Cerebellar nuclear complex (tissue), 1 donor: ENCODE data around the gene NPC1L1.
"Not testable (repeated sequence)": the region's sequence is repeated elsewhere in the genome, so short reads cannot be mapped to it uniquely, and the experiment has no call there.

Experiments used
- DNase-seq, 2 experiments: peaks; one replicate each; lab custom pipeline; 2025; lab: John Stamatoyannopoulos, UW

NPC1L1 gene

DNA sequence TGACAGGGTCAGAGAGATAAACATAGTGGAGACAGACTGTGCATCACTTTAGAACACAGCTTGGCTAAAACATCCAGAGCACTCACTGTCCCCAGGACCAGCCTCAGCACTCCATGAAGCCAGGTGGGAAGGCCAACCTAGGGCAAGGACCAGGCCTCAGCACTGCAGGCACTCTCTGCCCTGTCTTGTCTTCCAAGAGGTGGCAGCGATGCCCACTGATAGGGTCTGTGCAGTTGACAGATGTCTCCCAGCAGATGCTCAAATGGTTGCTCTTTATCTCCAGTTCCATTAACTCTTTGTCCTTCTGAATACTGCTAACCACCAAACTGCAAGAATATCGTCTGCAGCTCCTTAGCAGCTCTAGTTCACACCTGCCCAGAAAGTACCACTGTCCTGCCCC lies 23.5 kb upstream of the NPC1L1 start:
- DNase-seq = no peak

GRCh38 chr7:44563171-44563679 lies 22.1 kb upstream of the NPC1L1 start:
- DNase-seq = no peak

DNA sequence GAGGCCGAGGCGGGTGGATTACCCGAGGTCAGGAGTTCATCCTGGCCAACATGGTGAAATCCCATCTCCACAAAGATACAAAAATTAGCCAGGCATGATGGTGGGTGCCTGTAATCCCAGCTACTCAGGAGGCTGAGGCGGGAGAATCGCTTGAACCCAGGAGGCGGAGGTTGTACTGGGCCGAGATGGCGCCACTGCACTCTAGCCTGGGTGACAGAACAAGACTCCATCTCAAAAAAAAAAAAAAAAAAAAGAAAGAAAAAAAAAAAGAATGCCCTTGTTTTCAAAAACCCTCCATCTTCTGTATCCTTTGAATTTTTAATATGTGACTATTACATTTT lies 21.5 kb upstream of the NPC1L1 start:
- DNase-seq = not testable (repeated sequence)

- no peak for DNase-seq
Measured at GRCh38 chr7:44561962-44562621, 21.0 kb upstream of the NPC1L1 start.

DNA sequence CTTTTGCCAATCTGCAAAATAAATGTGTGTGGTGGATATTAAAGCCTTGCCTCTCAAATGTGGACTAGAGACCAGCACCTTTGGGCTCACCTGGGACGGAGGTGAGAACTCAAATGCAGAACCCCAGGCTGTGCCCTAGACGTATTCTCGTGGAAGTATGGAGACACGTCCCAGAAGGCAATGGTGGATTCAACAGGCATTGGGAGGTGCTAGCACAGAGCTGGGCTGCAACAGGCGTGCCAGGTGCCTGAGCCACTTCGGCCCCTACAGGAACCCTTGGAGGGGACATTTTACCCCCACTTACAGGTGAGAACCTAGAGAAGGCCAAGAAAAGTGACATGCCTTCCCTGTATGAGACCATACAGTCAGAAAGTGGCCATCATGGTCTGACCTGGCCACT lies 20.4 kb upstream of the NPC1L1 start:
- no peak for DNase-seq

- DNase-seq = no peak
Measured at GRCh38 chr7:44559485-44559884, 18.4 kb upstream of the NPC1L1 start.

DNA sequence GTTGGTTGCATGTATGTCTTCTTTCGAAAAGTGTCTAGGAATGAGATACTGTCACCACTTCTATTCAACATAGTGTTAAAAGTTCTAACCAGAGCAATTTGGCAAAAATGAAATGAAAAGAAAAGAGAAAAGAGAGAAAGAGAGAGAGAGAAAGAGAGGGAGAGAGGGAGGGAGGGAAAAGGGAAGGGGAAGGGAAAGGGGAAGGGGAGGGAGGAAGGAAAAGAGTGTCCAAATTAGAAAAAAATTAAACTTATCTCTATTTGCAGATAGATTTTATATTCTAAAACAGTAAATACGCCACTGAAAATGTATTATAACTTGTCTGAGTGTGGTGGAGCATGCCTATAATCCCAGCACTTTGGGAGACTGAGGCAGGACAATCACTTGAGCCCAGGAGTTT lies 16.4 kb upstream of the NPC1L1 start:
- no peak for DNase-seq

GRCh38 chr7:44555350-44555749 lies 14.2 kb upstream of the NPC1L1 start:
- DNase-seq = no peak

DNA sequence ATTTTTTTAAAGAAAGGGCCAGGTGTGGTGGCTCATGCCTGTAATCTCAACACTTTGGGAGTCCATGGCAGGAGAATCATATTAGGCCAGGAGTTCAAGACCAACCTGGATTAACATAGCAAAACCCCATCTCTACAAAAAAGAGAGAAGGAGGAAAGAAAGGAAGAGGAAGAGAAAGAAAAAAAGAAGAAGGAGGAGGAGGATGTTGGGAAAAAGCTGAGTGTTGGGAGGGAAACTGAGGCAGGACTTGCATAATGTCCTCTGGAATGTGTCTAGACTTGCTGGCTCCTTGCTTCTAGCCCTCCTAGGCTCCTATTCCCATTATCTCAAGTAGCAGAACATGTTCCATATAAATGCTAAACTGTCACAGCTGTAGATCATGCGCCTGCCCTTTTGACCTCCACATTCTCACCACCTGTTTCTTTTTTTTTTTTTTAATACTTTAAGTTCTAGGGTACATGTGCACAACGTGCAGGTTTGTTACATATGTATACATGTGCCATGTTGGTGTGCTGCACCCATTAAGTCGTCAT lies 11.4 kb upstream of the NPC1L1 start:
- DNase-seq = not testable (repeated sequence)

DNA sequence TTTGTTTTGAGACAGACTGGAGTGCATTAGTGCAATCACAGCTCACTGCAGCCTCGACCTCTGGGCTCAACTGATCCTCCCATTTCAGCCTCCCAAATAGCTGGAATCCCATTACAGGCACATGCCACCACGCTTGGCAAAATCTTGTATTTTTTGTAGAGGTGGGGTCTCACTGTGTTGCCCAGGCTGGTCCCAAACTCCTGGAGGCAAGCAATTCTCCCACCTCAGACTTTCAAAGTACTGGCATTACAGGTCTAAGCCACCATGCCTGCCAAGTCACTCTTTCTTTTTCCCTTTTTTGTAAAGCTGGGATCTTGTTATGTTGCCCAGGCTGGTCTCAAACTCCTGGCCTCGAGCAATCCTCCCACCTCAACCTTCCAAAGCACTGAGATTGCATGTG lies 8.3 kb upstream of the NPC1L1 start:
- no peak for DNase-seq

GRCh38 chr7:44548893-44549292 lies 7.8 kb upstream of the NPC1L1 start:
- DNase-seq = no peak

GRCh38 chr7:44547536-44548231 lies 6.6 kb upstream of the NPC1L1 start:
- no peak for DNase-seq

DNA sequence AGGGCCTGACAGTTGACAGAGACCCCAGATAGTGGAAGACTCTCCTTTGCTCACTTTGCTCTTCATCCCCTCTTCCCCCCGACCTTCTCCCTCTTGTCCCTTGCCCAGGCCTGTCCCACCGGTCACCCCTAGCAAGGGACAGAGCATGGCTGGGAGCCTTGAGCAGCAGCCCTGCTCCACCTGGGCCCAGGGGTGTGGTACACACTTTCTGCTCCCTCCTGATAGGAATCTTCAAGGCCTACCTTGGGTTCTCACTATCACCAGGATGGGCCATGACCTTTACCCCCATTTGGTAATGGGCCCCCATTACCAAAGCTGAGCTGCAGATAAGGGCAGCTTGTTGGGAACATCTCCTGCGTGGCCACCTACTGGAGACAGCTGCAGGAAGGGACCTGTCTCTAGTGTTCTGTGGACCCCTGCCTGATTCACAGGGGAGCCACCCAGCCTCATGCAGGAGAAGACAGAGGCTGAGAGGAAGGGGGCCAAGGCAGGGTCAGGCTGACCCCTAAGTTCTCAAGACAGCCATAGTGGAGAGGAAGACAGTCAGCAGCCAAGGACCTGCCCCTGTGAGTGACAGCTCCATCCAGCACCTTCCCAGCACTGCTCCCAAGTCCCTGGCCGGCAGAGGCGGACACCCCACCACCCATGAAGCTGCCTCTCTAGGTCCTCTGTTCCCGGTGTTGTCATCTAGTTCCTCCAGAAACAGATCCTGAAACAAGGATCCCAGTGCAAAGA lies 913 bp upstream of the NPC1L1 start:
- no peak for DNase-seq

DNA sequence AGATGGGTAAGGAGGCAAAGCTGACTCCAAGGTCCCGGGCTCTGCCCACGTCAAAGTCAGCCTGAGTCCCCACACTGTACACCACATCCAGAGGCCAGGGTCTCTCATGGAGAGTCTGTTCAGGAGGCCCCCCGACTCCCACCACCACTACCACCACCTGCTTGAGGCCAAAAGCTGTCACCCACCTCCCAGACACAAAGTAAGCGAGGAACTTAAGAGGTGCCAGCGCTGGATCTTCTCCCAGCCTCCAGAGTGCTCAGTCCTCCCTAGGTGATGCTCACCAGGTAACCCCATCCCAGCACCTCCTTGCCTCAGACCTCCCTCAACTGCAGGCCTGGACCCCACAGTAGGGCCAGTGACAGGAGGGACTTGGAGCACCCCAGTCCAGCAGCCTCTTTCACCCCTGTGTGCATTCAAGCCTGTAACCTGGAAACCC lies 520 bp downstream of the NPC1L1 start:
- no peak for DNase-seq

GRCh38 chr7:44539669-44540506 lies 1.2 kb downstream of the NPC1L1 start:
- no peak for DNase-seq

DNA sequence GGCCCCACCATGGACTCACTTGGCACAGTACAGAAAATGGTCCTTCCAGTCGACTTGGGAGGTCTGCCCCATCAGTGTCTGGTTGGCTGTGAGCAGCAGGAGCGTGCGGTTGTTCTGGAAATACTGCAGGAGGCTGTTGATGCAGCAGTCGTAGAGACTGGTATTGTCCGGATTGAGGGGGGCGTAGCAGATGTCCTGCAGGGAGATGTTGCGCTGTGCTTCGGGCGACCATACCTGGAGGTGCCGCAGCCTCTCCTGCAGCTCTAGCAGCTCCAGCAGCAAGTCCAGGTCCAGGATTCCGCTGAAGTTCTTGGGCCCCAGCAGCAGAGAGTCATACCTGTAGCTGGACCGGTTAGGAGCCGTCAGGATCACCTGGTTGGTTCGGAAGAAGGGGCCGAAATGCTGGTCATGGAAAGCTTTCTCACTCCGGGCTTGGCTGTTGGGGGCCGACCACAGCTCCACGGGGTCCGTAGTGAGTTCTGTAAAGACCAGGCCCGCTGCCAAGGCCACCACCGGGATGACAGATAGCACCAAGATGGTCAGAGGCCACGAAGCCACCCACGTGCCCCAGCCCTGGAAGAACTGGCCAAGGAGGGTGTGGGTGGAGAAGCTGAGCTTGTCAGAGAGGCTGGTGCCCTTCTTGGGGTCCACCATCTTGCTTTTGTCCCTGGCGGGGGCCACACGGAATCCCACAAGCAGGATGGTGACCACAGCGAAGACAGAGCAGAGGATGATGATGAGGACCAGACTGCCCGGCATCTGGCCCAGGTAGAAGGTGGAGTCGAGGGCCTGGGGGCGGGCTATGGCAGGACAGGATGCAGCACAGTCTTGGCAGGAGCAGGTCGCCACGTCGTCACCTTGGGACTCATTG lies 2.1 kb downstream of the NPC1L1 start:
- DNase-seq = no peak

DNA sequence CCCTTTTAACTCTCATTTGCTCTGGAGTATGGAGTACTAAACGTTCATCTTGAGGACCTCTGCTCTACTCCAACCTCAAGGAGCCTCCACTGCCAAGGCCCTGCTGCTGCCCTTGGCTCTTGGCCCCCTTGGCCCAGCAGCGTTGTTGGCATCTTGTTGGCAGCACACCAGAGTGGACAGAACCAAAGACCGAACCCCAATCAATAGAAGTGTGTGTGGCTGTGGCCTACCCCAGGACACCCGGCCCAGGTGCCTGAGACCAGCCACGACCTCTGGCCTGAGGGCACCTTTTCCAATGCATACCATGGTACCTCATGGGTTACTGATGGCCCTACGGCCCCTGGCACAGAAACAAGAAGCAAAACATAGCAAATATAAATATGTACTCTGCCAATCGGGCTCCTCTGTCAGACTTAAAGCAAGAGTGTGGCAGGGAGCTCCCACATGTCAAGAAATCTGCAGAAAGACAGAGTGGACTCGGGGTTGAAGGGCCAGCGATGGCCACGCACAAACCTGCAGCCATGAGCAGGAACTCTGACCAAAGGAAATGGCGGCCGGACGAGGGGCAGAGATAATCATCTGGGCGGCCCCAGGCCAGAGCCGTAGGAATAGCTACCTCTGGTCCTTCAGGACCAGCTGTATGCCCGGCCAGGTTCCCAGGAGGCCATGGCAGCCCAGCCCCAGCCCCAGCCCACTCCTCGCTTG lies 2.9 kb downstream of the NPC1L1 start:
- DNase-seq = no peak

DNA sequence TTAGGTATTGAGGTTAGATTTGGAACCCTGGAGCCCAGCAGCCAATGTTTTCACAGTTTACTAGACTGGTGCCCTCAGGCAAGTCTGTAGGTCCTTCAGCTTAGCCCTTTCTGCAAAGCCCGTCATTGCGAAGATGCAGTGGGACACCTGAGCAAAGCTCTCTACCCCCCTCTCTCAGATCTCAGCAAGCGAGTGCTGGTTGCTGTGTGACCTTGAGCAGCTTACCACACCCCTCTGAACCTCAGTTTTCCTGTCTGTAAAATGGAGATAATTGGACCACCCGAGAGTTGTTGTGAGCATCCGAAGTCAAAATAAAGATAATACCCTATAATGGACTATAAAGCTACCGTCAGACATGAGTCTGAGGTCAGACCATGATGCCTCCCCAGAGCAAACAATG lies 3.7 kb downstream of the NPC1L1 start:
- DNase-seq = no peak

GRCh38 chr7:44536090-44536489 lies 5.0 kb downstream of the NPC1L1 start:
- no peak for DNase-seq

DNA sequence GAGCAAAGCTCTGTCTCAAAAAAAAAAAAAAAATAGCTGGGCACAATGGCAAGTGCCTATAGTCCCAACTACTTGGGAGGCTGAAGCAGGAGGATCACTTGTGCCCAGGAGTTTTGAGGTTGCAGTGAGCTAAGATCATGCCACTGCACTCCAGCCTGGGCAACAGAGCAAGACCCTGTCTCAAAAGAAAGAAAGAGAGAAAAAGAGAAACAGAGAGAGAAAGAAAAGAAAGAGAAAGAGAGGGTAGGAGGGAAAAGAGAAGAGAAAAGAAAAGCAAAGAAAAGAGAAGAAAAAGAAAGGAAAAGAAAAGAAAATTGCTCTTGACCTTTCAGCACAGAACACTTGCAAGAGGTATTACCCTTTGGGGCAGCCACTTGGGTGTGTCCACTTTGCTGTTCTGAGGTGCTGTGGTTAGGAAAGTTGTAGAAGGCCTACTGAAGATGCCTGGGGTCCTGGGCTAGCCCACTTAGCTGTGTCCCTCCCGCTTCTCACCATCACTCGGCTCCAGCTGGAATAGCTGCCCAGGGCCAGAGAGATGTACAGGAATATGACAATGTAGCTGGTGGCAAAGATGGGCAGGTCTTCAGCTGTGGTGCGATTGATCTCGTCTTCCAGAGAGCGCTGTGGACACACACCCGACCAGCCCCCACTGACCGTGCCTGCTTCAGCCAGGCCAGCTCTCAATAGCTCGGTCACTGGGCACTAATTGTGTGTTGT lies 5.6 kb downstream of the NPC1L1 start:
- DNase-seq = no peak
